OCI-LY7 (cell line): ENCODE results near the gene LTA4H. TPM values are rescaled to one million over a fixed set of nuclear protein-coding genes. Genes with fewer than 3 reads are reported as not detected.
A peak's percentile ranks its signal among the peaks of the same experiment; 100 is the strongest.

ENCODE experiments used
- BruUV-seq: library from RNA; stranded (reverse); fragments of 400-500 nt; replicated peaks from 2 replicates; lab custom pipeline; 2021; lab: Mats Ljungman, UMichigan
- CTCF ChIA-PET: fragments of 300-600 bp; sonication (Branson Sonifier 250); formaldehyde crosslinking; loops from one replicate; lab custom pipeline; 2022; ENCODE audit warnings: antibody characterized with exemption; ENCODE audit not compliant: unreplicated experiment; lab: Charles Lee
- POLR2A ChIA-PET: fragments of 300-600 bp; sonication (Branson Sonifier 250); formaldehyde crosslinking; loops from one replicate; lab custom pipeline; 2022; ENCODE audit warnings: antibody characterized with exemption; lab: Charles Lee
- DNase-seq: peaks from one replicate; pipeline ENCODE4 v3.0.0-alpha.2; 2015; ENCODE audit warnings: low spot score
- H2AFZ ChIP-seq: fragments of 200-600 bp; sonication (generic), shearing (Covaris generic); 2 replicates; pipeline ENCODE4 v1.6.1; 2014; ENCODE audit warnings: mild to moderate bottlenecking, antibody characterized with exemption, low read length, moderate library complexity
- H3K27ac ChIP-seq: fragments of 200-600 bp; sonication (generic); 2 replicates; pipeline ENCODE4 v1.5.1; 2014; ENCODE audit warnings: mixed run types, low read depth, mild to moderate bottlenecking, moderate library complexity, low read length, inconsistent platforms; ENCODE audit not compliant: poor library complexity, severe bottlenecking
- H3K36me3 ChIP-seq: fragments of 200-600 bp; sonication (generic); 2 replicates; pipeline ENCODE4 v1.6.1; 2014; ENCODE audit warnings: mild to moderate bottlenecking, antibody characterized with exemption, low read length, moderate library complexity, mixed read lengths; ENCODE audit not compliant: insufficient read depth
- H3K4me1 ChIP-seq: fragments of 200-600 bp; sonication (generic); 2 replicates; pipeline ENCODE4 v1.5.1; 2014; ENCODE audit warnings: mild to moderate bottlenecking, low read length; ENCODE audit not compliant: insufficient read depth, poor library complexity, severe bottlenecking
- H3K4me2 ChIP-seq: fragments of 200-600 bp; sonication (generic); 2 replicates; pipeline ENCODE4 v1.6.1; 2014; ENCODE audit warnings: mild to moderate bottlenecking, low read length
- H3K4me3 ChIP-seq: fragments of 200-600 bp; sonication (generic); 2 replicates; pipeline ENCODE4 v1.5.1; 2014; ENCODE audit warnings: mild to moderate bottlenecking, low read depth, low read length; ENCODE audit not compliant: poor library complexity, severe bottlenecking
- H3K79me2 ChIP-seq: fragments of 200-600 bp; sonication (generic); 2 replicates; pipeline ENCODE4 v1.6.1; 2016; ENCODE audit warnings: low read depth, mild to moderate bottlenecking, low read length, moderate library complexity, mixed read lengths; ENCODE audit not compliant: insufficient read depth
- H3K9me2 ChIP-seq: fragments of 200-600 bp; sonication (generic); 2 replicates; pipeline ENCODE4 v1.6.1; 2016; ENCODE audit warnings: mild to moderate bottlenecking, low read length, mixed read lengths; ENCODE audit not compliant: insufficient read depth
- H3K9me3 ChIP-seq: fragments of 200-600 bp; sonication (generic); 2 replicates; pipeline ENCODE4 v1.6.1; 2014; ENCODE audit warnings: mild to moderate bottlenecking, mixed run types, low read length, mixed read lengths
- H4K20me1 ChIP-seq: fragments of 200-600 bp; sonication (generic); 2 replicates; pipeline ENCODE4 v1.6.1; 2014; ENCODE audit warnings: mild to moderate bottlenecking, antibody characterized with exemption, low read length, moderate library complexity, mixed read lengths; ENCODE audit not compliant: insufficient read depth
- CTCF ChIP-seq: fragments of 200-600 bp; sonication (generic); conservative IDR thresholded peaks from 2 replicates; pipeline ENCODE4 v1.5.1; 2014; ENCODE audit warnings: mild to moderate bottlenecking, antibody characterized with exemption, low read length, moderate library complexity, mixed read lengths
- EZH2phosphoT487 ChIP-seq: fragments of 200-600 bp; sonication (generic); IDR thresholded peaks from 2 replicates; pipeline ENCODE4 v1.6.1; 2018; ENCODE audit warnings: low read depth, borderline replicate concordance, mild to moderate bottlenecking, mixed run types, antibody characterized with exemption, low read length, moderate library complexity, mixed read lengths
- intact Hi-C: fragments of 100-400 bp; cut with micrococcal nuclease; formaldehyde crosslinking; loops from one replicate; pipeline ENCODE4 v1.10.0; 2022; ENCODE audit not compliant: unreplicated experiment
- total RNA-seq, 2 experiments: library from RNA; depleted of rRNA in 1 of 2; stranded (reverse); fragments of >200 nt in 1 of 2; shearing (Covaris generic) in 1 of 2; gene quantifications; 2 replicates each; pipeline ENCODE4 v1.2.3, GENCODE V29; 2014 to 2022

The LTA4H gene
- total RNA-seq, 2 experiments from 2014 or later, result 86.7 to 122 TPM

- Histone ChIP-seq H2AFZ (no peak overlapping the region), H3K9me2 (no peaks in the 10 kb centered on the region), H4K20me1 (no peaks in the 10 kb centered on the region), H3K79me2 (peaks cover 16% of the 10 kb centered on the region; the same call in 1 of the 2 replicates), H3K4me2 (no peak overlapping the region), H3K4me3 (no peak overlapping the region), H3K9me3 (no peaks in the 10 kb centered on the region), H3K36me3 (peaks cover 75% of the 10 kb centered on the region), H3K4me1 (peaks cover 10% of the 10 kb centered on the region), H3K27ac (no peak overlapping the region)
- intact Hi-C loops, result no loop called here
- ChIA-PET POLR2A (interaction anchor here (0.5 to 0.7 kb wide), 2 partner anchors 33 to 52 kb away, joined by 3 read pairs; no protein-coding TSS in a partner anchor), CTCF (no interaction called here)
- DNase-seq, result no peak
- BruUV-seq, result no TSS peak
- TF ChIP-seq EZH2phosphoT487 (no peak), CTCF (no peak)
These were observed 9.1 kb downstream of the LTA4H start for GRCh38 chr12:96026331-96026730.

GRCh38 chr12:96025518-96025917 is 9.9 kb downstream of the LTA4H start:
- Histone ChIP-seq H3K9me2 (no peaks in the 10 kb centered on the region), H3K4me1 (peaks cover 18% of the 10 kb centered on the region), H3K27ac (no peak overlapping the region), H4K20me1 (no peaks in the 10 kb centered on the region), H3K9me3 (no peaks in the 10 kb centered on the region), H3K4me3 (no peak overlapping the region), H3K36me3 (peaks cover 77% of the 10 kb centered on the region), H3K79me2 (peaks cover 8% of the 10 kb centered on the region; the same call in 1 of the 2 replicates), H2AFZ (no peak overlapping the region), H3K4me2 (no peak overlapping the region)
- intact Hi-C loops, result no loop called here
- POLR2A ChIA-PET, result interaction anchor here (0.7 kb wide), 1 partner anchor 51 kb away, joined by 3 read pairs; no protein-coding TSS in a partner anchor
- no peak for TF ChIP-seq EZH2phosphoT487
- no peak for TF ChIP-seq CTCF
- no TSS peak for BruUV-seq
- DNase-seq, result no peak
- CTCF ChIA-PET, result no interaction called here

GRCh38 chr12:96020314-96021003 is 14.9 kb downstream of the LTA4H start:
- no peak for TF ChIP-seq CTCF
- no peak for TF ChIP-seq EZH2phosphoT487
- Histone ChIP-seq H3K9me2 (no peaks in the 10 kb centered on the region), H3K9me3 (no peaks in the 10 kb centered on the region), H3K4me1 (peaks cover 32% of the 10 kb centered on the region), H4K20me1 (no peaks in the 10 kb centered on the region), H3K4me2 (peak overlapping the region; percentile 72), H3K27ac (peak overlapping the region; percentile 93), H3K79me2 (no peaks in the 10 kb centered on the region; the same call in 1 of the 2 replicates), H3K36me3 (peaks cover 81% of the 10 kb centered on the region), H3K4me3 (peak overlapping the region; percentile 49), H2AFZ (peak overlapping the region; percentile 73; the same call in 1 of the 2 replicates)
- BruUV-seq, result no TSS peak
- peak; percentile 82 for DNase-seq
- ChIA-PET POLR2A (interaction anchor here (0.7 to 3.7 kb wide), 14 partner anchors 8 to 195 kb away, joined by 3 to 35 read pairs (median 5); partner anchors contain the start of genes AMDHD1, CCDC38 and LTA4H), CTCF (interaction anchor here (1.1 to 1.3 kb wide), 2 partner anchors 20 to 22 kb away, joined by 3 to 4 read pairs; no protein-coding TSS in a partner anchor)
- intact Hi-C loops, result loop anchor here (2.0 to 5.0 kb wide), 2 partner anchors 14 to 78 kb away; partner anchors contain the start of genes AMDHD1, CCDC38 and LTA4H
